Measurements from ENCODE around the gene SLC25A45.

The SLC25A45 gene

DNA sequence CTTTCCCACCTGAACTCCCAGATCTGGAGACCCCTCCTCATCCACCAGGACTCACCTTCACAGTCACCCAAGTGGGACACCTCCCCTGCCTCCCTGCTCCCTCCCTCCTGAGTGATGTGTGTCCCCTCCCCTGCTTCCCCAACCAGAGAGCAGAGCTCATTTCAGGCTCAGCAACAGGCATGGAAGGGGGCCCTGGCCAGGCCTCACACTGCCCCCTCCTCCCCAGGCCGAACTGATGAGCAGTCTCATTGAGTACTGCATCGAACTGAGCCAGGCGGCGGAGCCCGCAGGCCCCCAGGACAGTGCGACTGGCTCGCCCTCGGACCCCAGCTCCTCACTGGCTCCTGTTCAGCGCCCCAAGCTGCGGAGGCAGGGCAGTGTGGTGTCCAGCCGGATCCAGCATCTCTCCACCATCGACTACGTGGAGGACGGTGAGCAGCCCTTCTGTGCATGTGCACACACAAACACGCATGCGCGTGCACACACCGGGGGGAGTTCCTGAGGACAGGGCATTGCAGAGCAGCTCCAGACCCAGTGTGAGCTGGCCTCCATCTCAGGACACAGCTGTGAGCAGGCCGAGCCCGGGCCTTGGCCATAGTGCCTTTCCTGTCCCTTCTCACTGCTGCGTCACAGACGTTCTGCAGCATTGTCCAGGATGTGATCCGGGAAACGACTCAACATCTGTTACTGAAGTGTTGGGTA lies 22.3 kb upstream of the SLC25A45 start:
- DNase-seq (ENCODE audit: low spot score), result no peak

GRCh38 chr11:65404210-65404609 lies 21.8 kb upstream of the SLC25A45 start:
- no peak for DNase-seq (ENCODE audit: low spot score)

DNA sequence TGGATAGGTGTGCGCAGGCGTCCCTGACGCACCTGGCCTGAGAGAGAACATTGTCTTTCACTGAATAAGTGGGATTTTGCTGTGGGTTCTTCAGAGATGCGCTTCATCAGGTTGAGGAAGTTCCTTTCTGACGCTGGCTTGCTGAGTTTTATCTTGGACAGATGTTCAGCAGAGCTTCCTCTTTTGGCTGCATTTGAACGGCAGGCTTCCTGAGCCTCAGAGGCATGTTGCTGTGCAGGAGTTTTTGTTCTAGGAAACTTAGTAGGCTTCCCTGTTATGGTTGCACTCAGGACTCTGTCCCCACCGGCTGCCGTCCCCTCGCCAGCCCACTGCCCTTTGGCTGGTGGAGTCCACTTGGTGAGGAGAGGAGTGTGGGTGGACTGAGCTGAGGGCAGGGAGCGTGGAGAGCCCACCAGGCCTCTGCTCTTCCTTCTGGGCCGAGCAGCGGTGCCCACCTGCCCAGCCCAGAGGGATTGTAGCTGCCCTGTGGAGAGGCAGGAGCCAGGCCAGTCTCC lies 21.2 kb upstream of the SLC25A45 start:
- DNase-seq (ENCODE audit: low spot score), result no peak

- DNase-seq (ENCODE audit: low spot score), result no peak
Observed at GRCh38 chr11:65402790-65403189, 20.3 kb upstream of the SLC25A45 start.

GRCh38 chr11:65401803-65402248 lies 19.4 kb upstream of the SLC25A45 start:
- DNase-seq (ENCODE audit: low spot score), result no peak

GRCh38 chr11:65401073-65401802 lies 18.8 kb upstream of the SLC25A45 start:
- DNase-seq (ENCODE audit: low spot score), result no peak

DNA sequence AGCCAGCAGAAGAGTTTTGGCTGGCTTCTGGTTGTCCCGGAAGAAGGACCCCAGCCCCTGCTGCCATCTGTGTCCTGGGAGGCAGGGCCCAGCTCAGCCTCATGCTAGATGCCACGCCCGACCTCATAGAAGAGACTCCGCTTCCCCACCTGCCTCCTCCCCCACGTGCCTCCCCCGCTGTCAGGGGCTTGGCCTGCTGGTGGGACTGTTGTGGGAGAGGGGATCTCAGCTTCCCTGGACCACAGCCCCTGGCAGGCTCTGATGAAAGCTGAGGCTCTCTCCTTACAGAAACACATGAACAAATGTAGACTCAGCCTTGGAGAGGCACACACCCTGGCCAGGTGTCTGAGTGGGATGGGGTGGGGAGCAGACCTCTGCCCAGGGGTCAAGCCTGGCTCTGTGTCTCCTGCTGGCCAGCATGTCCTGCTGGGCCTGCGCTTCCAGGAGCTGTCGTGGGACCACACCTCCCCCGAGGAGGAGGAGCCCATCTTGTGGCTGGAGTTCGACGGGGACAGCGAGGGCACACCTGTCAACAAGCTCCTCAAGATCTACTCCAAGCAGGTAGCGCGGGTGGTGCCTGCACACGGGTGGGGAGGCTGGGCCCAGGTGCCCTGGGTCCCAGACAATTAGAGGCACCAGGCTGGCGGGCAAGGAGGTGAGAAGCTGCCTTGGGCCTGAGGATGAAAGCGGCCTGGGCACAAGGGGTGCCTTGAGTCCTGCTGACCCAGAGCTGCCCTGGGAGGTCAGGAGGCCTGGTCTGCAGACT lies 18.0 kb upstream of the SLC25A45 start:
- DNase-seq (ENCODE audit: low spot score), result no peak

- DNase-seq (ENCODE audit: low spot score), result no peak
Observed at GRCh38 chr11:65399845-65400244, 17.4 kb upstream of the SLC25A45 start.

DNA sequence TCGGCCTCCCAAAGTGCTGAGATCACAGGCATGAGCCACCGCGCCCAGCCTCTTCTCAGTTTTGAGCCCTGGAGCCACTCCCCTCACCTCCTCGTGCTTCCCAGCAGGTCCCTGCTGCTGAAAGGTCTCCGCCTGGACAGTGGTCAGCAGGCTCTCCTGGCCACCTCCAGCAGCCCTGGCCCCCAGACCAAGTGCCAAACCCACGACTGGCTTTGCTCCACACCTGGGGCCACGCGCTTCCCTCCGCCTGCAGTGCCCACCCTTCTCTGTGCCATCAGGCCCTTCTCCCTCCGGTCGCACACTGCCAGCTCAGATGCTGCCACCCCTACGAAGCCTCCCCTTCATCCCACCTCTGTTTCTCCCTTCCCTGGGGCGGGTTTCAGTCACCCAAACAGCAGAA lies 16.8 kb upstream of the SLC25A45 start:
- no peak for DNase-seq (ENCODE audit: low spot score)

DNA sequence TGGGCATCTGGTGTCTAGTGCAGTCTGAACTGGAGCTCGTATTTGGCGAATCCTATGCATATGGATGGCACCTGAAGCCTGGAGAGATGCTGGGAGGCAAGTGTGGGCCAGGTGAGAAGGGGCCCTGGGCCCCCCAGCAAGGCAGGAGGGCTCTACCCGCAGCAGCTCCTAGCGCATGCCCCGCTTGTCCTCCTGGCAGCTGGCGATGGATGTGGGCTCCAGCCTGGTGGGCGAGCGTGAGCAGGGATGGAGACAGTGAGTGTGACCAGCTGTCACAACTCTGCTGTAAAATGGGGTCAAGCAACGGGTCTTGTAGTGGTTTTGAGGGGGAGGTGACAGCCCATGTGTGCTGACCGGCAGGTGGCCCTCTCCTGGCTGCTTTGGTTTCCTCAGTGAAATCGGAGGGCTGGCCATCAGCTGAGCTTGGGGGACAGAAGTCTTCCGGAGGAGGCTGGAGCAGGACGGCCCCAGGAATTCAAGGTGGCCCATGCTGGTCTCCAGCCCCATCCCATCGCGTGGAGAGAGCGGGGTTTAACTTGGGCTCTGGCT lies 16.0 kb upstream of the SLC25A45 start:
- no peak for DNase-seq (ENCODE audit: low spot score)

- DNase-seq (ENCODE audit: low spot score), result no peak
Observed at GRCh38 chr11:65396769-65397745, 14.6 kb upstream of the SLC25A45 start.

DNA sequence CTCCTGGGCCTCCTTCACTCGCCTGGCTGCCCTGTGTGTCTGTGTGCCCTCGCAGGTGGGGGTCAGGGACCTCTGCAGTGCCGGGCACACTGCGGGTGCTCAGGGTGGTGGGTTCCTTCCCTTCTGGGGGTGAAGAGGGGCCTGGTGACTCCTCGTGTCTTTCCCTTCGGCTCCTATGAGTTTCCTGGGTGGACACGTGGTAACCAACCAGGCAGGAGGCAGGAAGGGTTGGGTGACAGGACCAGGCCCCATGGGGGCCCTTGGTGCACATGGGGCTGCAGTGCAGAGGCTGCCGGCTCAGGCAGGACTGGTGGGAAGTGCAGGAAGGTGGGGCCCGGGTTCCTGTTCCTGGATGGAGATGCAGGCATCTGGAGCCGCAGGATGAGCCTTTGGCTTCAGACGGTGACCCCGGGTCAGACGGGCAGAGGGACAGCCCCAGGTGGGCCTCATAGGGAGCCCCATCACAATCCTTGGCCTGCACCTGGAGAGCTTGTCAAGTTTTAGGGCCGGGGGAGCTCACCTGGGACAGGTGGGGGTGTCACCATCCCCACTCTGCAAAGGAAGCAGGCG lies 13.6 kb upstream of the SLC25A45 start:
- DNase-seq (ENCODE audit: low spot score), result no peak

DNA sequence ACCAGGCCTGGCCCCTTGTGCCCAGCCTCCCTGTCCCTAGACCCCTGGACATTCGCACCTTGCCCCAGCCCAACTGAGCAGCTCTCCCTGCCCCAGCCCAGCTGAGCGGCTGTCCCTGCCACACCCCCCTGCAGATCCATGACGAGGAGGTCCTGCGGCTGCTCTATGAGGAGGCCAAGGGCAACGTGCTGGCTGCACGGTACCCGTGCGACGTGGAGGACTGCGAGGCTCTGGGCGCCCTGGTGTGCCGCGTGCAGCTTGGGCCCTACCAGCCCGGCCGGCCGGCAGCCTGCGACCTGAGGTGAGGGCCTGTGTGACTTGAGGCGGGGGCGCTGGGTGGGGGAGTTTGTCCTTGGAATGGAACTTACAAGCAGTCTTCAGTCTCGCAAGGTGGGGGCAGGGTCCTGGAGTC lies 11.7 kb upstream of the SLC25A45 start:
- no peak for DNase-seq (ENCODE audit: low spot score)

GRCh38 chr11:65393513-65394079 lies 11.2 kb upstream of the SLC25A45 start:
- no peak for DNase-seq (ENCODE audit: low spot score)

GRCh38 chr11:65392899-65393298 lies 10.5 kb upstream of the SLC25A45 start:
- no peak for DNase-seq (ENCODE audit: low spot score)

DNA sequence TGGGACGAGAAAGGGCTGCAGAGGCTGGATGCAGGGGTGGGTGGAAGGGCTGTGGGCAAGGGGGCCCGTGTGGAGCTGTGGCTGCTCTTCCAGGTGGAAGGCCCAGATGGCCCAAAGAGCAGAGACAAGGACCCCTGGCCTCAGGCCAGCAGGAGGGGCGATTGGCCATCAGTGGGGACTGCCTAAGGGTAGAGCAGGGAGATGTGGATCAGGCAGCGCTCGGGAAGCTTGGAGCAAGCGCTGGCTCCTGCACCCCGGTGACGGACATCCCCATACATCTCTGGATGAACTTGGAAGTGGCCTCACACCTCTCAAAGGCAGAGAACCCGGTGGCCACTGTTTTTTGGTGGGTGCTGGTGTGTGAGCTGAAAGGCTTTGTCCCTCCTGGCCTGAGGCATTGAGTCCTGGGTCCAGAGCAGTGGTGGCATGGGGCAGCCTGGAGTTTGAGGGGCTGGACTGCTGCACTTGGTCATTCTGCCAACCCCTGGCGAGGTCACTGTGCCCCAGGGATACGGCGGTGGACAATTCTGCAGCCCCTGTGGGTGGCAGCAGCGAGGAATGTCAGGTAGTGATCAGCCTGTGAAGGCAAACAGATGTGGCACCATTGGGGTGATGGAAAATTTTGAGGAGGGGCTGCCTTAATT lies 9.9 kb upstream of the SLC25A45 start:
- DNase-seq (ENCODE audit: low spot score), result no peak

DNA sequence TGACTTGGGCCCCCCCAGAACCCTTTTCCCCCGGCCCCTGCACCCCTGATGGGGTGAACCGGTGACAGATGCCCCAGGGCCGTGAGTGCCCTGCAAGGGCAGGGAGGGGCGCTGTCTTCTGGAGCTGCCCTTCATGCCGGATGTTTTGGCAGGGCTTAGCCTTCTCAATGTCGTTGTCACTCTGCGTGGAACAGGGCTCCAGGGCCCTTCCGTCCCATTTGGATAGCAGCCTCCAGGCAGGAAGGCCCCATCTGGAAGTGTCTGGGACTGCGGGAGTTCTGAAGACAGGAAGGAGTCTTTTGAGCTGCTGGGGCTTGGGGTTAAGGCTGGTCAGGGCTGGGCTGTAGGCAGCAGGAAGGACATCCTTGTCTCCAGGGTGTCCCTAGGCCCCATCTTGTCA lies 8.6 kb upstream of the SLC25A45 start:
- no peak for DNase-seq (ENCODE audit: low spot score)

- DNase-seq (ENCODE audit: low spot score), result no peak
Observed at GRCh38 chr11:65390099-65390941, 7.9 kb upstream of the SLC25A45 start.
